HG03064 (cell line): Measurements from ENCODE around the gene RELT.
"Not testable (repeated sequence)": the region's sequence is repeated elsewhere in the genome, so short reads cannot be mapped to it uniquely, and the experiment has no call there.

Source experiments
- ATAC-seq: cut with Tn5 transposase; IDR thresholded peaks from one replicate; pipeline ENCODE4 v1.9.1; 2021; ENCODE audit warnings: low read depth; ENCODE audit not compliant: unreplicated experiment

Gene RELT

DNA sequence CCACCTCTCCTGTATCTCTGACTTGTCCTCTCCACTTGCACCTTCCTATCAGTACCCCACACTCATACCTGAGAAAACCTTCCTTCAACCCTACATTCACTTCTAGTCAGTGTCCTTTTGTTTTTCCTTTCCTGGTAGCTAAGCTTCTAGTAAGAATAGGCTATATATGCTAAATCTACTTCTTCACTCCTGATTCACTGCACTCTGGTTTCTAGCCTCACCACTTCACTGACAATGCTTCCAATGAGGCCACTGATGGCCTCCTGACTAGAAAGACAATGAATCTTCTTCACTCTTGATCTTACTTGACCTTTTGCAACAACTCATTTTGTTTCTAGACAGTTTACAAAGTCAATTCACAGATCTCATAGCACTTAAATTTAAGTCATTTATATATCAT, 52.0 kb downstream of the RELT start:
- ATAC-seq, result no peak

DNA sequence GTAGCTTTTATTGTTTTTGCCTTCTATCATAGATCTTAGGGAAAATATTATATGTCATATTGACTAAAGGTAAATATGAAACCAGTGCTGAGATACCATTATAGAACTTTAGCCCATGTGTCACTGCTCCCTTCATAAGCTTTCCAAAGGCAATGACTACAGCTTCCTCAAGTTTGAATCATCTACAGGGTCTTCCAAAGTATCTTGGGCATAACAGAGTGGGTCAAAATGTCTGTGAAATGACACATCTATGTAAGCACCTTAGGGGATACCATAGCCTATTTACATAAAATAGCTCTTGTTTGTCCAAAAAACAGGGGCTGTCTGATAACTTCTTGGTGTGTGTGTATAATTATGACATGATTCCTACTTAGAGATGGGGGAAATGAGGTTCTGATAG, 52.5 kb downstream of the RELT start:
- ATAC-seq, result no peak

DNA sequence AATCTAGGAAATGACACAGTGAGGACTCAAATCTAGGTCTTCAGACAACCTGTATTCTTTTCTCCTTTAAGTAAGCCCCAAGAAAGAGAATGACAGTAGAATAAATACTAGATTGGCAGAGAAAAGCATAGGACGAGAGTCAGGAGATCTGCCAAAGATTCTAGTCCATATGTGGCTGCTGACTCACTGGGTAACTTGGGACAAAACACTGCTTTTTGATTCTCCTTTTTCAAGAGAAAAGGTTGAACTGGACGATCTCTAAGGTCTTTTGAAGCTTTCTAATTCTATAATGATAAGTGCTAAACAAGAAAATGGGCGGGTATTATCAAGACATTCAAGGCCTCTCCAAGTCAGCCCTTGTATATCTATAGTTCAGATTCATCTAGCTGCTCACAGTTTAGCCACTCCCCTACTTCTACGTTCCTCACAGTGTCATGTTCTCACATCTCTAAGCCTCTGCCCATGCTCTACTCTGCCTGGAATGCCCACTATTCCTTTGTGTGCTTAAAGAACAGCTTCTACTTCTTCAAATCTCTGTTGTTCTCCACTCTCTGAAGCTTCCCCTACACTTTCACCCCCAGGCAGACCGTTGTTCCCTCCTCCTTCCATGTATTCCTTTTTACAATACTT, 53.0 kb downstream of the RELT start:
- no peak for ATAC-seq

DNA sequence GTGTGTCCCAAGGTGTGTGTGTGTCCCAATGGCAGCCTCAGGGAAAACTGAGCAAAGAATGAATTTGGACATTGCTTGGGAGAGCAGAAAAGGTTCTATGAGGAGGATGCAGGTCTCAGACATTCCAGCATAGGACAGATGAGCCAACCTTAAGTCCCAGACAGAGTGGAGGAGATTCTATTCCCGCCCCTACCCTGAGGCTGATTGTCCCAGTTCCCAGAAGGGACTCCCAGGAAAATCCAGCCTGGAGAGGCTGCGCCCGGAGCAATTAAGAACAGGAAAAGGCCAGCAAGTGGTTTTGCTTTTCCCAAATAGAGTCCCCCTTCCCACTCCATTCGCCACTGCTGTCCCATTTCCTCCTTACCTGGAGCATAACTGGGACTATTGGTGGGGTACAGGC, 54.1 kb downstream of the RELT start:
- no peak for ATAC-seq

DNA sequence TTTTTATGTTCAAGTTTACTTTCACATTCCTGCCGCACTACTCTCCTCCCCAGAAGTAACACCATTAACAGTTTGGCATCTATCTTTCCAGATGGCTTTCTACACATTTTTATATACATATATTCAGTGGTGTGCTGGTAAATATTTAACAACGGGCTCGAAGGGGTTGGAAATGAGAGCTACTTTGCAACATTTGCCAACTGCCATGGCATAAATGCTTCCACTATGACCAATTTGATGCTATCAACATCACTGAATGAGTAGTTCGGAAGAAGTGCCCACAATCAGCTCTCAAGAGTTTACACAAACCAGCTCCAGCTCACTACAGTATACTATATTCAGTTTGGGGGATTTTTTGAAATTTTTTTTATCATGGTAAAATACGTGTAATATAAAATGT, 55.2 kb downstream of the RELT start:
- no peak for ATAC-seq

DNA sequence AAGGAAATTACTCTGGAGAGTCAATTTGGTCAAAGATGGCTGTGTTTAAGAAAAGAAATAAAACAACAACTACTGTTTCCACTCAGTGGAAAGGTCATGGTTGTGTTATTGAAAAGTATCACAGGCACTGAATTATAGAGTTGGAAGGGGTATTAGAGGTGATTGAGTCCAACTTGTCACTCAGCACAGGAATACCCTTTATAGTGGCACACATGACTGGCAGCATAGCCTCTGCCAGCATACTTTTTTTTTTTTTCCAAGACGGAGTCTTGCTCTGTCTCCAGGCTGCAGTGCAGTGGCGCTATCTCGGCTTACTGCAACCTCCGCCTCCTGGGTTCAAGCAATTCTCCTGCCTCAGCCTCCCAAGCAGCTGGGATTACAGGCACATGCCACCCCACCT, 60.7 kb downstream of the RELT start:
- ATAC-seq, result not testable (repeated sequence)

DNA sequence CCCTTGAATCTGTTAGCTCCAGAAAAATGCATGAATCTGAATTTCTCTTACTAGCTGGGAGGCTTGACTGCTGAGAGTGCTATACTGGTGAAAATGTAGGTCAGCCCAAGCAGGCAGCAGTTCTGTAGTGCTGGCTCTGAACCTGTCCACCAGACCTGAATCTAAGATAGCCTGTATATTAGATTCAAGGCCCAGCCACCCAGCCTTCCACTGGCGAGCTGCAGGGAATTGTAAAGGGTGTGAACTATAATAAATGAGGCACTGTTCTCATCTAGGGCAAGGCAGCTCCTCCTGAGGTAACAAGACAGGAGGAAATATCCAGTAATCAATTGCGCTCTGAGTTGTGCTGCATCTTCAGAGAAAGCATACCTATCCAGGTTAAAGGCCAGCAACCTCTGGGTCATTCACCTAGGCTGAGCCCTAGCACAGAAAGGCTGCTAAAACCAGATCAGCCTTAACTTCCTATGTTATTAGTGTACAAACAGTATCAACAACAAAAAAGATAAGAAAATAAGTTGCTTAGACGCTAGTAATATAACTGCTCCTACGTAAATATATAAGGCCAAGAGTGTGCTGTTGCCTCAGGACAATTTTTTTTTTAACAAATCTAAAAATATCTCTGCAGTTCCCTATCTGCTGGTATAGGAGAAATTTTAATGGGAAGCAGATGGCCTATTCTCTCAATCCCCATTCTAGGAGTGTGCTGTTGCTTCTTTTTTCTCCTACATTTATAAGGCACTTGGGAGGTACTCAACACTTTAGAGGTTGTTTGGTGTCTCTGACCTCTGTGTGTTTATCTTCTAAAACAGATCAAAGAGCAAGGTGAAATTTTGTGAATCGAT, 63.0 kb downstream of the RELT start:
- no peak for ATAC-seq

DNA sequence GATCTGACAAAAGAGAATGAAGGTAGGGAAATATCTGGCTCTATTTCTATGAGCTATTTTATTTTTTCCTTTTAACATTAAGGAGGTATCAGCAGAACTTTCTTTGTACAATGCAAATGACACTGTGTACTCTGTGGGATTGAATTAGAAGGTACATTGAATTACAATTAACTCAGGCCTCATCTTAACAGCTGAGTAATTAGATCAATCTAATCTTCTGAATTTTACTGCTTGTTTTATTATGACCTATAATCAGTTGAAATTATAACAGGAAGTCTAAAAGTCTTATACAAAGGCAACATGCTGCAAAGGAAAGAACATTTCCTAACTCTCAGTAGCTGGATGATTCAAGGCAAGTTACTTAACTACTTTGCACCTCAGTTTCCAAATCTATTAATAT, 69.8 kb downstream of the RELT start:
- ATAC-seq, result no peak

DNA sequence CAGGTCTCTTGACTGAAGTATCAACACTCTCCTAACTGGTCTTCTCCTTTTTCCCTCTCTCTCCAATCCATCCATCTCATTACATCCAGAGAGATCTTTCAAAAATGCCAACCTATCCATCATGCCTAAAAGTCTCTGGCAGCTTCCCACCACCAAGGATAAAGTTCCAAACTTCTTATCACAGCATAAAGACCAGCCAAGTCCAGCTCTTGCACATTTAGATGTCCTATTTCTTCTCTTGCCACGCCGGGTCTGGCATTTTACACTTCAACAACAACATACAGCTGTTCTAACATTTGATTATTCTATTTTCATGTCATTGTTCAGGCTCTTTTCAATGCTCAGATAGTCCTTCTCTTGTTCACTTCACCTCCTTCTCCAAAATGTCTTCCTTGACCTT, 70.6 kb downstream of the RELT start:
- ATAC-seq, result no peak
